Measurements from ENCODE around the gene ADAM12.

The ADAM12 gene

GRCh38 chr10:126097558-126098225 is 290.6 kb downstream of the ADAM12 start:
- H3K4me3 ChIP-seq: no peak overlapping the region
- no peak for DNase-seq (ENCODE audit: low read depth, low spot score)
- H3K36me3 ChIP-seq (ENCODE audit: insufficient read depth, low read length): no peaks in the 10 kb centered on the region
- no peaks in the 10 kb centered on the region for H3K9me3 ChIP-seq (ENCODE audit: low read depth, low read length)
- no peak overlapping the region for H3K27ac ChIP-seq
- no peak overlapping the region for H3K9ac ChIP-seq (ENCODE audit: insufficient read length)
- no peak for TF ChIP-seq EZH2 (IDR thresholded peaks at IDR 0.05)
- TF ChIP-seq POLR2AphosphoS5 (IDR thresholded peaks at IDR 0.05; ENCODE audit: borderline replicate concordance, low read depth, low read length): no peak
- no peak for TF ChIP-seq FOXP2 (optimal IDR thresholded peaks at IDR 0.05; ENCODE audit: control extremely low read depth, extremely low read length, insufficient read depth)

- DNase-seq (ENCODE audit: low read depth, low spot score): no peak
- H3K36me3 ChIP-seq (ENCODE audit: insufficient read depth, low read length): no peaks in the 10 kb centered on the region
- no peaks in the 10 kb centered on the region for H3K9me3 ChIP-seq (ENCODE audit: low read depth, low read length)
- H3K4me3 ChIP-seq: no peak overlapping the region
- no peak overlapping the region for H3K27ac ChIP-seq
- H3K9ac ChIP-seq (ENCODE audit: insufficient read length): no peak overlapping the region
- TF ChIP-seq FOXP2 (optimal IDR thresholded peaks at IDR 0.05; ENCODE audit: control extremely low read depth, extremely low read length, insufficient read depth) (no peak), POLR2AphosphoS5 (IDR thresholded peaks at IDR 0.05; ENCODE audit: borderline replicate concordance, low read depth, low read length) (no peak), EZH2 (IDR thresholded peaks at IDR 0.05) (no peak)
Observed at GRCh38 chr10:126094537-126094936, 293.7 kb downstream of the ADAM12 start.

- no peak for DNase-seq (ENCODE audit: low read depth, low spot score)
- TF ChIP-seq POLR2AphosphoS5 (IDR thresholded peaks at IDR 0.05; ENCODE audit: borderline replicate concordance, low read depth, low read length): no peak
- TF ChIP-seq FOXP2 (optimal IDR thresholded peaks at IDR 0.05; ENCODE audit: control extremely low read depth, extremely low read length, insufficient read depth): no peak
- TF ChIP-seq EZH2 (IDR thresholded peaks at IDR 0.05): no peak
Observed at GRCh38 chr10:126092366-126093215, 295.7 kb downstream of the ADAM12 start.

GRCh38 chr10:126090911-126091728 is 297.2 kb downstream of the ADAM12 start:
- H3K4me3 ChIP-seq: no peak overlapping the region
- H3K27ac ChIP-seq: no peak overlapping the region
- H3K9ac ChIP-seq (ENCODE audit: insufficient read length): no peak overlapping the region
- H3K36me3 ChIP-seq (ENCODE audit: insufficient read depth, low read length): no peaks in the 10 kb centered on the region
- TF ChIP-seq POLR2AphosphoS5 (IDR thresholded peaks at IDR 0.05; ENCODE audit: borderline replicate concordance, low read depth, low read length) (no peak), EZH2 (IDR thresholded peaks at IDR 0.05) (no peak), FOXP2 (optimal IDR thresholded peaks at IDR 0.05; ENCODE audit: control extremely low read depth, extremely low read length, insufficient read depth) (no peak)
- no peak for DNase-seq (ENCODE audit: low read depth, low spot score)
- no peaks in the 10 kb centered on the region for H3K9me3 ChIP-seq (ENCODE audit: low read depth, low read length)

More at GRCh38 chr10:126092366-126093215, 295.7 kb downstream of the ADAM12 start:
- no peak overlapping the region for H3K9ac ChIP-seq (ENCODE audit: insufficient read length)
- no peaks in the 10 kb centered on the region for H3K9me3 ChIP-seq (ENCODE audit: low read depth, low read length)
- H3K27ac ChIP-seq: no peak overlapping the region
- no peak overlapping the region for H3K4me3 ChIP-seq
- no peaks in the 10 kb centered on the region for H3K36me3 ChIP-seq (ENCODE audit: insufficient read depth, low read length)

- H3K36me3 ChIP-seq (ENCODE audit: insufficient read depth, low read length): no peaks in the 10 kb centered on the region
- H3K9me3 ChIP-seq (ENCODE audit: low read depth, low read length): no peaks in the 10 kb centered on the region
- no peak overlapping the region for H3K9ac ChIP-seq (ENCODE audit: insufficient read length)
- DNase-seq (ENCODE audit: low read depth, low spot score): no peak
- H3K27ac ChIP-seq: no peak overlapping the region
- no peak overlapping the region for H3K4me3 ChIP-seq
- TF ChIP-seq POLR2AphosphoS5 (IDR thresholded peaks at IDR 0.05; ENCODE audit: borderline replicate concordance, low read depth, low read length) (no peak), EZH2 (IDR thresholded peaks at IDR 0.05) (no peak), FOXP2 (optimal IDR thresholded peaks at IDR 0.05; ENCODE audit: control extremely low read depth, extremely low read length, insufficient read depth) (no peak)
Observed at GRCh38 chr10:126090443-126090842, 297.8 kb downstream of the ADAM12 start.

GRCh38 chr10:126087796-126088505 is 300.3 kb downstream of the ADAM12 start:
- Histone ChIP-seq H3K9me3 (ENCODE audit: low read depth, low read length) (no peaks in the 10 kb centered on the region), H3K27ac (no peak overlapping the region), H3K9ac (ENCODE audit: insufficient read length) (no peak overlapping the region), H3K4me3 (no peak overlapping the region), H3K36me3 (ENCODE audit: insufficient read depth, low read length) (no peaks in the 10 kb centered on the region)
- no peak for TF ChIP-seq EZH2 (IDR thresholded peaks at IDR 0.05)
- TF ChIP-seq FOXP2 (optimal IDR thresholded peaks at IDR 0.05; ENCODE audit: control extremely low read depth, extremely low read length, insufficient read depth): no peak
- TF ChIP-seq POLR2AphosphoS5 (IDR thresholded peaks at IDR 0.05; ENCODE audit: borderline replicate concordance, low read depth, low read length): no peak
- DNase-seq (ENCODE audit: low read depth, low spot score): no peak

GRCh38 chr10:126087153-126087680 is 301.1 kb downstream of the ADAM12 start:
- Histone ChIP-seq H3K9ac (ENCODE audit: insufficient read length) (no peak overlapping the region), H3K36me3 (ENCODE audit: insufficient read depth, low read length) (no peaks in the 10 kb centered on the region), H3K4me3 (no peak overlapping the region), H3K27ac (no peak overlapping the region), H3K9me3 (ENCODE audit: low read depth, low read length) (no peaks in the 10 kb centered on the region)
- DNase-seq (ENCODE audit: low read depth, low spot score): no peak
- TF ChIP-seq FOXP2 (optimal IDR thresholded peaks at IDR 0.05; ENCODE audit: control extremely low read depth, extremely low read length, insufficient read depth) (no peak), EZH2 (IDR thresholded peaks at IDR 0.05) (no peak), POLR2AphosphoS5 (IDR thresholded peaks at IDR 0.05; ENCODE audit: borderline replicate concordance, low read depth, low read length) (no peak)

Measured in SK-N-MC (cell line).